Liver (tissue), 9 donors: Measurements from ENCODE around the gene CAMP. TPM values are rescaled to one million over a fixed set of nuclear protein-coding genes. Genes with fewer than 3 reads are reported as not detected.

Source experiments
- DNase-seq: peaks from one replicate; pipeline ENCODE4 v3.0.0-alpha.2; 2017; ENCODE audit warnings: low spot score
- H3K27ac ChIP-seq, 2 donors: one replicate each; pipeline ENCODE4 v1.7.0; 2013; ENCODE audit warnings: inconsistent platforms in 2 of 2, low read length in 2 of 2, control low read depth in 1 of 2, low read depth in 1 of 2, mild to moderate bottlenecking in 1 of 2
- H3K27me3 ChIP-seq, 4 donors: one replicate each; pipeline versions ENCODE4 v1.6.1 to v1.7.0; 2013; ENCODE audit warnings: low read length in 3 of 4, inconsistent platforms in 1 of 4, mild to moderate bottlenecking in 1 of 4, moderate library complexity in 1 of 4; ENCODE audit not compliant: control insufficient read depth in 4 of 4, insufficient read depth in 4 of 4
- H3K36me3 ChIP-seq, 4 donors: one replicate each; pipeline versions ENCODE4 v1.6.1 to v1.7.0; 2013; ENCODE audit warnings: low read length in 3 of 4, mild to moderate bottlenecking in 3 of 4, low read depth in 1 of 4, moderate library complexity in 1 of 4; ENCODE audit not compliant: control insufficient read depth in 4 of 4, insufficient read depth in 3 of 4
- H3K4me1 ChIP-seq, 4 donors: one replicate each; pipeline versions ENCODE4 v1.6.1 to v1.7.0; 2013; ENCODE audit warnings: low read length in 3 of 4, mild to moderate bottlenecking in 3 of 4, moderate library complexity in 1 of 4; ENCODE audit not compliant: control insufficient read depth in 4 of 4, insufficient read depth in 4 of 4
- H3K4me3 ChIP-seq, 3 donors: one replicate each; pipeline versions ENCODE4 v1.6.1 to v1.7.0; 2013; ENCODE audit warnings: low read length in 3 of 3, control low read depth in 1 of 3, low read depth in 1 of 3, mild to moderate bottlenecking in 1 of 3
- H3K9ac ChIP-seq, 2 donors: one replicate each; pipeline ENCODE4 v1.7.0; 2013; ENCODE audit warnings: low read length in 2 of 2, mild to moderate bottlenecking in 2 of 2, moderate library complexity in 2 of 2, control low read depth in 1 of 2, low read depth in 1 of 2
- H3K9me3 ChIP-seq, 4 donors: one replicate each; pipeline versions ENCODE4 v1.6.1 to v1.7.0; 2013; ENCODE audit warnings: low read length in 3 of 4; ENCODE audit not compliant: control insufficient read depth in 4 of 4
- ATF3 ChIP-seq: IDR thresholded peaks from 2 replicates; pipeline ENCODE4 v1.6.1; 2016; ENCODE audit warnings: antibody characterized with exemption
- EGR1 ChIP-seq, 2 donors: IDR thresholded peaks; 2 replicates each; pipeline ENCODE4 v1.6.1; 2016 to 2018; ENCODE audit warnings: antibody characterized with exemption in 2 of 2, low read depth in 2 of 2
- FOXA1 ChIP-seq: IDR thresholded peaks from 2 replicates; pipeline ENCODE4 v1.6.1; 2016; ENCODE audit warnings: antibody characterized with exemption
- FOXA2 ChIP-seq: IDR thresholded peaks from 2 replicates; pipeline ENCODE4 v1.6.1; 2016; ENCODE audit warnings: antibody characterized with exemption
- GABPA ChIP-seq, 2 donors: IDR thresholded peaks in 1 of 2; conservative IDR thresholded peaks in 1 of 2; 2 replicates each; pipeline ENCODE4 v1.6.1; 2016; ENCODE audit warnings: antibody characterized with exemption in 2 of 2, mild to moderate bottlenecking in 1 of 2, moderate library complexity in 1 of 2
- HNF4A ChIP-seq, 2 donors: conservative IDR thresholded peaks; 2 replicates each; pipeline ENCODE4 v1.6.1; 2016; ENCODE audit warnings: antibody characterized with exemption in 2 of 2, mild to moderate bottlenecking in 2 of 2
- HNF4G ChIP-seq: IDR thresholded peaks from 2 replicates; pipeline ENCODE4 v1.6.1; 2016; ENCODE audit warnings: antibody characterized with exemption
- JUND ChIP-seq, 2 donors: IDR thresholded peaks; 2 replicates each; pipeline ENCODE4 v1.6.1; 2016; ENCODE audit warnings: antibody characterized with exemption in 2 of 2
- MAX ChIP-seq: IDR thresholded peaks from 2 replicates; pipeline ENCODE4 v1.6.1; 2016; ENCODE audit warnings: antibody characterized with exemption
- NR2F2 ChIP-seq: IDR thresholded peaks from 2 replicates; pipeline ENCODE4 v1.6.1; 2016; ENCODE audit warnings: antibody characterized with exemption
- RAD21 ChIP-seq, 2 donors: IDR thresholded peaks; 2 replicates each; pipeline ENCODE4 v1.6.1; 2016; ENCODE audit warnings: antibody characterized with exemption in 2 of 2, mild to moderate bottlenecking in 2 of 2
- RXRA ChIP-seq, 2 donors: IDR thresholded peaks; 2 replicates each; pipeline ENCODE4 v1.6.1; 2017 to 2018; ENCODE audit warnings: antibody characterized with exemption in 2 of 2, mild to moderate bottlenecking in 1 of 2
- SP1 ChIP-seq: IDR thresholded peaks from 2 replicates; pipeline ENCODE4 v1.6.1; 2018; ENCODE audit warnings: antibody characterized with exemption, mild to moderate bottlenecking
- TAF1 ChIP-seq: conservative IDR thresholded peaks from 2 replicates; pipeline ENCODE4 v1.6.1; 2016; ENCODE audit warnings: antibody characterized with exemption, mild to moderate bottlenecking
- YY1 ChIP-seq: IDR thresholded peaks from 2 replicates; pipeline ENCODE4 v1.6.1; 2016; ENCODE audit warnings: antibody characterized with exemption, mild to moderate bottlenecking
- WGBS: extraction: QIAGEN DNeasy Blood & Tissue Kit; methylation state at CpG from one replicate; pipeline ENCODE4 v1.1.7; 2013; 5-methylcytosine and 5-hydroxymethylcytosine counted together
- polyA plus RNA-seq, 2 donors: library from polyadenylated mRNA; stranded (reverse) in 1 of 2; unstranded in 1 of 2; fragments of 200-250 nt in 1 of 2; fragments of >200 nt in 1 of 2; fragmentation: Nextera tagmentation in 1 of 2; extraction: Ambion mirVana in 1 of 2; gene quantifications; one replicate each; pipeline versions ENCODE4 v1.2.1 to v1.2.3, GENCODE V29; 2013 to 2015
- total RNA-seq, 2 donors: library from RNA; depleted of rRNA; stranded (reverse); fragments of >200 nt; gene quantifications; one replicate each; pipeline ENCODE4 v1.2.3, GENCODE V29; 2014
- TF ChIP-seq, protein P1 (sequence below): fragments of 150-350 bp; IDR thresholded peaks from 2 replicates; pipeline ENCODE4 v1.5.1; 2017; ENCODE audit warnings: improper control_type of control experiment, low read depth, low read length; ENCODE audit not compliant: missing input control
- TF ChIP-seq, protein P2 (sequence below): IDR thresholded peaks from 2 replicates; pipeline ENCODE4 v1.6.1; 2016; ENCODE audit warnings: antibody characterized with exemption
- TF ChIP-seq, protein P3 (sequence below): IDR thresholded peaks from 2 replicates; pipeline ENCODE4 v1.6.1; 2016; ENCODE audit warnings: antibody characterized with exemption, mild to moderate bottlenecking
- donor health status: healthy.
- donor health status: healthy.
- donor health status: healthy.
- donor health status: healthy.
- donor health status: healthy.

The CAMP gene
- total and polyA plus RNA-seq, 4 donors, result 0.25 to 3.2 (median 0.62) TPM; not detected in 1

DNA sequence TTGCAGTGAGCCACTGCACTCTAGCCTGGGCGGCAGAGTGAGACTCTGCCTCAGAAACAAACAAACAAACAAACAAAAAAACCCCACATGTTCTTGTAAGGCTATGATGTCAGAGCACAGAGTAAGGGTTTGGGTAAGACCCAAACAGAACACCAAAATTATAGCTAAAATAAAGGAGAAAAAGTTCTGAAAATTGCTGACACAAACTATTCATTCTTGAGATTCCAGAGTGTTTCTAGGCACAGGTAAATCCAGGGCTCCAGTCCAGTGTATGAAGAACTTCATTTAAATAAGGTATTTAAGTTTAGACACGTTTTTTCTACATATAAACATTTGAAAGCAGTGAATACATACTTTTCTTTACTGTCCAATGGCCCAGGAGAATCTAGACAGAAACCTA is 39.0 kb upstream of the CAMP start:
- Histone ChIP-seq H3K27ac (no peak overlapping the region), H3K9me3 (no peaks in the 10 kb centered on the region), H3K36me3 (peaks cover 0 to 7% (median 2%) of the 10 kb centered on the region in 4 donors), H3K9ac (peak overlapping the region in 1 of 2 donors; percentile 2), H3K4me3 (no peak overlapping the region), H3K4me1 (peaks cover 0 to 14% (median 8%) of the 10 kb centered on the region in 4 donors), H3K27me3 (no peaks in the 10 kb centered on the region)
- no peak for DNase-seq
- TF ChIP-seq HNF4A (conservative IDR thresholded peaks at IDR 0.05) (no peak), NR2F2 (no peak), GABPA (IDR thresholded peaks at IDR 0.05 in 1 of 2, conservative IDR thresholded peaks at IDR 0.05 in 1 of 2) (no peak), SP1 (no peak), YY1 (no peak), JUND (IDR thresholded peaks at IDR 0.05) (no peak), FOXA1 (no peak), RXRA (IDR thresholded peaks at IDR 0.05) (no peak), RAD21 (IDR thresholded peaks at IDR 0.05) (no peak), MAX (no peak), ATF3 (no peak), EGR1 (IDR thresholded peaks at IDR 0.05; ENCODE audit: low read depth in 2 of 2) (no peak), TAF1 (no peak), FOXA2 (no peak), HNF4G (no peak)
- TF ChIP-seq, protein P1, sequence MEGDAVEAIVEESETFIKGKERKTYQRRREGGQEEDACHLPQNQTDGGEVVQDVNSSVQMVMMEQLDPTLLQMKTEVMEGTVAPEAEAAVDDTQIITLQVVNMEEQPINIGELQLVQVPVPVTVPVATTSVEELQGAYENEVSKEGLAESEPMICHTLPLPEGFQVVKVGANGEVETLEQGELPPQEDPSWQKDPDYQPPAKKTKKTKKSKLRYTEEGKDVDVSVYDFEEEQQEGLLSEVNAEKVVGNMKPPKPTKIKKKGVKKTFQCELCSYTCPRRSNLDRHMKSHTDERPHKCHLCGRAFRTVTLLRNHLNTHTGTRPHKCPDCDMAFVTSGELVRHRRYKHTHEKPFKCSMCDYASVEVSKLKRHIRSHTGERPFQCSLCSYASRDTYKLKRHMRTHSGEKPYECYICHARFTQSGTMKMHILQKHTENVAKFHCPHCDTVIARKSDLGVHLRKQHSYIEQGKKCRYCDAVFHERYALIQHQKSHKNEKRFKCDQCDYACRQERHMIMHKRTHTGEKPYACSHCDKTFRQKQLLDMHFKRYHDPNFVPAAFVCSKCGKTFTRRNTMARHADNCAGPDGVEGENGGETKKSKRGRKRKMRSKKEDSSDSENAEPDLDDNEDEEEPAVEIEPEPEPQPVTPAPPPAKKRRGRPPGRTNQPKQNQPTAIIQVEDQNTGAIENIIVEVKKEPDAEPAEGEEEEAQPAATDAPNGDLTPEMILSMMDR, result no peak
- TF ChIP-seq, protein P2, sequence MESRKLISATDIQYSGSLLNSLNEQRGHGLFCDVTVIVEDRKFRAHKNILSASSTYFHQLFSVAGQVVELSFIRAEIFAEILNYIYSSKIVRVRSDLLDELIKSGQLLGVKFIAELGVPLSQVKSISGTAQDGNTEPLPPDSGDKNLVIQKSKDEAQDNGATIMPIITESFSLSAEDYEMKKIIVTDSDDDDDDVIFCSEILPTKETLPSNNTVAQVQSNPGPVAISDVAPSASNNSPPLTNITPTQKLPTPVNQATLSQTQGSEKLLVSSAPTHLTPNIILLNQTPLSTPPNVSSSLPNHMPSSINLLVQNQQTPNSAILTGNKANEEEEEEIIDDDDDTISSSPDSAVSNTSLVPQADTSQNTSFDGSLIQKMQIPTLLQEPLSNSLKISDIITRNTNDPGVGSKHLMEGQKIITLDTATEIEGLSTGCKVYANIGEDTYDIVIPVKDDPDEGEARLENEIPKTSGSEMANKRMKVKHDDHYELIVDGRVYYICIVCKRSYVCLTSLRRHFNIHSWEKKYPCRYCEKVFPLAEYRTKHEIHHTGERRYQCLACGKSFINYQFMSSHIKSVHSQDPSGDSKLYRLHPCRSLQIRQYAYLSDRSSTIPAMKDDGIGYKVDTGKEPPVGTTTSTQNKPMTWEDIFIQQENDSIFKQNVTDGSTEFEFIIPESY, result no peak
- TF ChIP-seq, protein P3, sequence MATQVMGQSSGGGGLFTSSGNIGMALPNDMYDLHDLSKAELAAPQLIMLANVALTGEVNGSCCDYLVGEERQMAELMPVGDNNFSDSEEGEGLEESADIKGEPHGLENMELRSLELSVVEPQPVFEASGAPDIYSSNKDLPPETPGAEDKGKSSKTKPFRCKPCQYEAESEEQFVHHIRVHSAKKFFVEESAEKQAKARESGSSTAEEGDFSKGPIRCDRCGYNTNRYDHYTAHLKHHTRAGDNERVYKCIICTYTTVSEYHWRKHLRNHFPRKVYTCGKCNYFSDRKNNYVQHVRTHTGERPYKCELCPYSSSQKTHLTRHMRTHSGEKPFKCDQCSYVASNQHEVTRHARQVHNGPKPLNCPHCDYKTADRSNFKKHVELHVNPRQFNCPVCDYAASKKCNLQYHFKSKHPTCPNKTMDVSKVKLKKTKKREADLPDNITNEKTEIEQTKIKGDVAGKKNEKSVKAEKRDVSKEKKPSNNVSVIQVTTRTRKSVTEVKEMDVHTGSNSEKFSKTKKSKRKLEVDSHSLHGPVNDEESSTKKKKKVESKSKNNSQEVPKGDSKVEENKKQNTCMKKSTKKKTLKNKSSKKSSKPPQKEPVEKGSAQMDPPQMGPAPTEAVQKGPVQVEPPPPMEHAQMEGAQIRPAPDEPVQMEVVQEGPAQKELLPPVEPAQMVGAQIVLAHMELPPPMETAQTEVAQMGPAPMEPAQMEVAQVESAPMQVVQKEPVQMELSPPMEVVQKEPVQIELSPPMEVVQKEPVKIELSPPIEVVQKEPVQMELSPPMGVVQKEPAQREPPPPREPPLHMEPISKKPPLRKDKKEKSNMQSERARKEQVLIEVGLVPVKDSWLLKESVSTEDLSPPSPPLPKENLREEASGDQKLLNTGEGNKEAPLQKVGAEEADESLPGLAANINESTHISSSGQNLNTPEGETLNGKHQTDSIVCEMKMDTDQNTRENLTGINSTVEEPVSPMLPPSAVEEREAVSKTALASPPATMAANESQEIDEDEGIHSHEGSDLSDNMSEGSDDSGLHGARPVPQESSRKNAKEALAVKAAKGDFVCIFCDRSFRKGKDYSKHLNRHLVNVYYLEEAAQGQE, result no peak
- WGBS, result 95% methylated on average over 2 of the region's 2 CpGs
